CD1c-positive myeloid dendritic cell (primary cell): ENCODE measurements around the gene PDAP1.
"Not testable (repeated sequence)": the region's sequence is repeated elsewhere in the genome, so short reads cannot be mapped to it uniquely, and the experiment has no call there.

Experiments used
- DNase-seq: peaks from one replicate; pipeline ENCODE4 v3.0.0-alpha.2; 2016; ENCODE audit errors: extremely low spot score

The PDAP1 gene

GRCh38 chr7:99396418-99397296 is 11.7 kb downstream of the PDAP1 start:
- DNase-seq: no peak

GRCh38 chr7:99395616-99396327 is 12.6 kb downstream of the PDAP1 start:
- no peak for DNase-seq

GRCh38 chr7:99394188-99394502 is 14.3 kb downstream of the PDAP1 start:
- no peak for DNase-seq

- DNase-seq: no peak
These were observed 14.8 kb downstream of the PDAP1 start for GRCh38 chr7:99393355-99394187.

- peak; percentile 71 for DNase-seq
These were observed 15.6 kb downstream of the PDAP1 start for GRCh38 chr7:99392659-99393354.

- no peak for DNase-seq
These were observed 16.4 kb downstream of the PDAP1 start for GRCh38 chr7:99392046-99392445.

GRCh38 chr7:99390941-99391602 is 17.3 kb downstream of the PDAP1 start:
- DNase-seq: no peak

- no peak for DNase-seq
These were observed 18.6 kb downstream of the PDAP1 start for GRCh38 chr7:99389772-99390171.

- no peak for DNase-seq
These were observed 20.5 kb downstream of the PDAP1 start for GRCh38 chr7:99387912-99388311.

- DNase-seq: not testable (repeated sequence)
These were observed 21.2 kb downstream of the PDAP1 start for GRCh38 chr7:99387239-99387635.

GRCh38 chr7:99386584-99387238 is 21.7 kb downstream of the PDAP1 start:
- peak; percentile 52 for DNase-seq

GRCh38 chr7:99385564-99385963 is 22.8 kb downstream of the PDAP1 start:
- peak; percentile 47 for DNase-seq

GRCh38 chr7:99384523-99384922 is 23.9 kb downstream of the PDAP1 start:
- no peak for DNase-seq

GRCh38 chr7:99383791-99384370 is 24.5 kb downstream of the PDAP1 start:
- DNase-seq: no peak

GRCh38 chr7:99383203-99383602 is 25.2 kb downstream of the PDAP1 start:
- no peak for DNase-seq

- DNase-seq: no peak
These were observed 26.7 kb downstream of the PDAP1 start for GRCh38 chr7:99381664-99382075.

- peak; percentile 91 for DNase-seq
These were observed 27.4 kb downstream of the PDAP1 start for GRCh38 chr7:99380823-99381663.

GRCh38 chr7:99380032-99380822 is 28.2 kb downstream of the PDAP1 start:
- DNase-seq: peak; percentile 96

GRCh38 chr7:99379693-99380031 is 28.7 kb downstream of the PDAP1 start:
- not testable (repeated sequence) for DNase-seq
